K562 (cell line): ENCODE measurements around the gene COG3.

ENCODE experiments used
- CTBP1 ChIP-seq: fragments of 450-650 bp; IDR thresholded peaks from 2 replicates; pipeline ENCODE4 v1.6.1; 2016; ENCODE audit warnings: borderline replicate concordance
- HNRNPK ChIP-seq: fragments of 200-400 bp; formaldehyde crosslinking; IDR thresholded peaks from one replicate; pipeline ENCODE4 v1.6.1; 2018; ENCODE audit warnings: mild to moderate bottlenecking, low read depth, low read length; ENCODE audit not compliant: poor library complexity, severe bottlenecking
- IRF2 ChIP-seq: sonication (generic); formaldehyde crosslinking; IDR thresholded peaks from 2 replicates; pipeline ENCODE4 v1.8.1; 2022; ENCODE audit warnings: mild to moderate bottlenecking, missing genetic modification reagents
- MYC ChIP-seq, 2 experiments: fragments of 250-450 bp in 1 of 2; sonication (Bioruptor Pico) in 1 of 2; IDR thresholded peaks; 2 replicates each; pipeline versions ENCODE4 v1.5.1 to v1.6.1; 2012 to 2021; ENCODE audit warnings: low read depth in 2 of 2, borderline replicate concordance in 1 of 2, improper control_type of control experiment in 1 of 2, low read length in 1 of 2, mild to moderate bottlenecking in 1 of 2, moderate library complexity in 1 of 2
- PHF8 ChIP-seq: fragments of 200-600 bp; sonication (generic); IDR thresholded peaks from 2 replicates; pipeline ENCODE4 v1.6.1; 2012; ENCODE audit warnings: mixed run types, mild to moderate bottlenecking, inconsistent platforms, low read length, moderate library complexity, borderline replicate concordance
- RBFOX2 ChIP-seq: fragments of 200-400 bp; formaldehyde crosslinking; IDR thresholded peaks from 2 replicates; pipeline ENCODE4 v1.6.1; 2017; ENCODE audit warnings: low read depth, mild to moderate bottlenecking, low read length, moderate library complexity
- SMC3 ChIP-seq: conservative IDR thresholded peaks from 2 replicates; pipeline ENCODE4 v1.6.1; 2011; ENCODE audit warnings: low read depth, low read length, improper control_type of control experiment; ENCODE audit not compliant: insufficient read depth
- STAG1 ChIP-seq: sonication (generic); formaldehyde crosslinking; IDR thresholded peaks from 2 replicates; pipeline ENCODE4 v1.5.0; 2020; ENCODE audit warnings: missing genetic modification reagents, borderline replicate concordance
- STAT5B ChIP-seq: fragments of 250-450 bp; sonication (Bioruptor Pico); IDR thresholded peaks from 2 replicates; pipeline ENCODE4 v1.8.0; 2021; ENCODE audit warnings: mild to moderate bottlenecking, inconsistent platforms
- TCF3 ChIP-seq: sonication (generic); formaldehyde crosslinking; IDR thresholded peaks from 2 replicates; pipeline ENCODE4 v1.4.0; 2020; ENCODE audit warnings: mild to moderate bottlenecking, missing genetic modification reagents
- ZBTB7A ChIP-seq: IDR thresholded peaks from 2 replicates; pipeline ENCODE4 v1.6.1; 2011; ENCODE audit warnings: low read depth, mild to moderate bottlenecking, low read length, moderate library complexity, borderline replicate concordance; ENCODE audit not compliant: control insufficient read depth
- ZNF12 ChIP-seq: sonication (generic); formaldehyde crosslinking; IDR thresholded peaks from 2 replicates; pipeline ENCODE4 v1.4.0; 2020; ENCODE audit warnings: mild to moderate bottlenecking, missing genetic modification reagents
- ZNF175 ChIP-seq: fragments of 200-800 bp; sonication (Bioruptor generic); IDR thresholded peaks from 2 replicates; pipeline ENCODE4 v1.6.1; 2016; ENCODE audit warnings: low read depth, mild to moderate bottlenecking, missing genetic modification characterization, missing compliant biosample characterization
- ZNF699 ChIP-seq: fragments of 250-450 bp; sonication (Bioruptor Pico); IDR thresholded peaks from 2 replicates; pipeline ENCODE4 v1.8.0; 2021; ENCODE audit warnings: mild to moderate bottlenecking, moderate library complexity; ENCODE audit not compliant: insufficient replicate concordance

GRCh38 chr13:45434556-45435371, 30.0 kb upstream of the COG3 start:
- TF ChIP-seq ZBTB7A (no peak), RBFOX2 (no peak), ZNF699 (CRISPR knock-in tag) (no peak), MYC (IDR thresholded peaks at IDR 0.05; ENCODE audit: low read depth, low read length) (no peak), MYC (CRISPR knock-in tag; IDR thresholded peaks at IDR 0.05; ENCODE audit: borderline replicate concordance, low read depth) (no peak), STAT5B (CRISPR knock-in tag) (no peak), IRF2 (CRISPR knock-in tag) (no peak), HNRNPK (no peak), ZNF175 (CRISPR knock-in tag) (no peak), ZNF12 (CRISPR knock-in tag) (no peak), PHF8 (no peak), TCF3 (CRISPR knock-in tag) (no peak), CTBP1 (no peak), STAG1 (CRISPR knock-in tag) (no peak), SMC3 (no peak)
